Heart left ventricle (tissue), 16 donors: ENCODE measurements around the gene LIPE. TPM values are rescaled to one million over a fixed set of nuclear protein-coding genes. Genes with fewer than 3 reads are reported as not detected.

Source experiments
- ATAC-seq, 4 donors: fragments of 200-7000 bp; cut with Tn5 transposase; one replicate each; pipeline ENCODE4 v1.9.1; 2020 to 2022; ENCODE audit warnings: moderate library complexity in 4 of 4, mild to moderate bottlenecking in 3 of 4, moderate number of reproducible peaks in 1 of 4
- DNase-seq, 5 donors: peaks; one replicate each; pipeline ENCODE4 v3.0.0-alpha.2; 2020
- H3K27ac ChIP-seq, 12 donors: fragments of 200-600 bp; sonication (generic) in 4 of 12; one replicate each; pipeline versions ENCODE4 v1.5.0 to v1.8.0; 2016 to 2022; ENCODE audit warnings: mild to moderate bottlenecking in 2 of 12
- H3K27me3 ChIP-seq, 9 donors: fragments of 200-600 bp; sonication (generic) in 2 of 9; one replicate each; pipeline versions ENCODE4 v1.5.1 to v1.8.0; 2016 to 2022; ENCODE audit warnings: mild to moderate bottlenecking in 3 of 9
- H3K36me3 ChIP-seq, 9 donors: fragments of 200-600 bp; sonication (generic) in 2 of 9; one replicate each; pipeline versions ENCODE4 v1.5.0 to v1.8.0; 2018 to 2022; ENCODE audit warnings: mild to moderate bottlenecking in 2 of 9
- H3K4me1 ChIP-seq, 12 donors: fragments of 200-600 bp; sonication (generic) in 4 of 12; one replicate each; pipeline versions ENCODE4 v1.5.0 to v1.8.0; 2016 to 2022; ENCODE audit warnings: mild to moderate bottlenecking in 3 of 12
- H3K4me3 ChIP-seq, 12 donors: fragments of 200-600 bp; sonication (generic) in 4 of 12; one replicate each; pipeline versions ENCODE4 v1.5.0 to v1.8.0; 2017 to 2022; ENCODE audit warnings: mild to moderate bottlenecking in 9 of 12, moderate library complexity in 4 of 12
- H3K9me3 ChIP-seq, 12 donors: fragments of 200-600 bp; sonication (generic) in 4 of 12; one replicate each; pipeline versions ENCODE4 v1.5.0 to v1.8.0; 2016 to 2022; ENCODE audit warnings: mild to moderate bottlenecking in 1 of 12
- POLR2A ChIP-seq, 2 donors: fragments of 450-650 bp; IDR thresholded peaks; one replicate each; pipeline ENCODE4 v1.6.1; 2017; ENCODE audit warnings: antibody characterized with exemption in 2 of 2, mild to moderate bottlenecking in 2 of 2, moderate library complexity in 2 of 2
- WGBS, 4 donors: extraction: QIAGEN DNeasy Blood & Tissue Kit in 2 of 4; methylation state at CpG; one replicate each; pipeline versions ENCODE4 v1.1.5 to v1.1.7; 2013 to 2018; 5-methylcytosine and 5-hydroxymethylcytosine counted together
- intact Hi-C, 10 donors: fragments of 100-400 bp; cut with DNase I; formaldehyde crosslinking; loops; one replicate each; pipeline versions ENCODE4 v1.11.1 to v1.14.2; 2022
- polyA plus RNA-seq, 2 donors: library from polyadenylated mRNA; stranded (reverse); fragments of 200-250 nt; gene quantifications; one replicate each; pipeline ENCODE4 v1.2.3, GENCODE V29; 2013
- total RNA-seq, 9 donors: library from RNA; depleted of rRNA in 2 of 9; stranded (reverse); fragments of >200 nt in 2 of 9; fragmentation: NEBNext Ultra II Directional in 3 of 9; extraction: Animal tissue kit (Norgen Biotek cat#: 25700) in 3 of 9; gene quantifications; one replicate each; pipeline versions ENCODE4 v1.1.0 to v1.2.4, GENCODE V29; 2016 to 2023
- TF ChIP-seq, protein P1 (sequence below), 12 donors: fragments of 200-600 bp; sonication (generic) in 4 of 12; IDR thresholded peaks; one replicate each; pipeline versions ENCODE4 v1.5.0 to v1.8.0; 2018 to 2022; ENCODE audit warnings: antibody characterized with exemption in 12 of 12, mild to moderate bottlenecking in 5 of 12
- donor health status: ischemic (EF 13 %, LVEDD 7.1; RV severe dilation, severe dysfunction).
- donor health status: healthy with polysubstance abuse.
- donor health status: DM: no; HTN: yes; CAD: no.
- donor health status: DM: no; HTN: no; CAD: no.
- donor health status: ischemic (EF 25% LVEDD 6.9; RV normal size, moderate dysfunction).
- donor health status: ischemic (EF 25% LVEDD 5.7; RV mildly dilated, moderate dysfunction).
- donor health status: healthy.
- donor health status: DM: yes; HTN: yes; CAD: no.
- donor health status: ischemic (EF 35%, LVEDD 5.7; RV mildly dilated, moderate dysfunction).
- donor health status: nonischemic (EF 11% LVEDD 7.7; RV severe dilation, severe dysfunction).
- donor health status: DM: yes; HTN: yes; CAD: no.
- donor health status: PGD.
- donor health status: ischemic (EF 29% LVEDD 5.4; RV normal size, mild dysfunction).
- donor health status: nonischemic (EF 23%, LVEDD 6.1; RV moderate dilation, normal function).

The LIPE gene
- total and polyA plus RNA-seq, 11 donors = 34.7 to 111 (median 57.3) TPM

DNA sequence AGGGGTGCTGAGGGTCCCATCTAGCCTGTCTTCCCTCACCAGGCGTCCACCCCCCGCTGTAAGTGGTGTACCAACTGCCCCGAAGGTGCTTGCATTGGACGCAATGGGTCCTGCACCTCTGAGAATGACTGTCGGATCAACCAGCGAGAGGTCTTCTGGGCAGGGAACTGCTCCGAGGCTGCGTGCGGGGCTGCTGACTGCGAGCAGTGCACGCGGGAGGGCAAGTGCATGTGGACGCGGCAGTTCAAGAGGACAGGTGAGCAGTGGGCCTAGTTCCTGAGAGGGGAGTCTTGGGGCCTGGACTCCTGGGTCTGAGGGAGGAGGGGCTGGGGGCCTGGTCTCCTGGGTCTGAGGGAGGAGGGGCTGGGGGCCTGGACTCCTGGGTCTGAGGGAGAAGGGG, 64.8 kb downstream of the LIPE start:
- TF ChIP-seq, protein P1, sequence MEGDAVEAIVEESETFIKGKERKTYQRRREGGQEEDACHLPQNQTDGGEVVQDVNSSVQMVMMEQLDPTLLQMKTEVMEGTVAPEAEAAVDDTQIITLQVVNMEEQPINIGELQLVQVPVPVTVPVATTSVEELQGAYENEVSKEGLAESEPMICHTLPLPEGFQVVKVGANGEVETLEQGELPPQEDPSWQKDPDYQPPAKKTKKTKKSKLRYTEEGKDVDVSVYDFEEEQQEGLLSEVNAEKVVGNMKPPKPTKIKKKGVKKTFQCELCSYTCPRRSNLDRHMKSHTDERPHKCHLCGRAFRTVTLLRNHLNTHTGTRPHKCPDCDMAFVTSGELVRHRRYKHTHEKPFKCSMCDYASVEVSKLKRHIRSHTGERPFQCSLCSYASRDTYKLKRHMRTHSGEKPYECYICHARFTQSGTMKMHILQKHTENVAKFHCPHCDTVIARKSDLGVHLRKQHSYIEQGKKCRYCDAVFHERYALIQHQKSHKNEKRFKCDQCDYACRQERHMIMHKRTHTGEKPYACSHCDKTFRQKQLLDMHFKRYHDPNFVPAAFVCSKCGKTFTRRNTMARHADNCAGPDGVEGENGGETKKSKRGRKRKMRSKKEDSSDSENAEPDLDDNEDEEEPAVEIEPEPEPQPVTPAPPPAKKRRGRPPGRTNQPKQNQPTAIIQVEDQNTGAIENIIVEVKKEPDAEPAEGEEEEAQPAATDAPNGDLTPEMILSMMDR (IDR thresholded peaks at IDR 0.05) = no peak
- no peak for TF ChIP-seq POLR2A (IDR thresholded peaks at IDR 0.05)
- intact Hi-C loops = no loop called here
- 94 to 98% (median 97%) methylated on average over 14 of the region's 14 CpGs for WGBS, 4 donors
- H3K27ac ChIP-seq = no peak overlapping the region
- DNase-seq = peak in 1 of 5 donors; percentile 46
- H3K27me3 ChIP-seq = no peaks in the 10 kb centered on the region
- H3K4me1 ChIP-seq = peaks cover 0 to 29% (median 16%) of the 10 kb centered on the region in 12 donors
- H3K36me3 ChIP-seq = peaks cover 0 to 62% (median 41%) of the 10 kb centered on the region in 9 donors
- peaks cover 0 to 12% (median 5%) of the 10 kb centered on the region in 12 donors for H3K9me3 ChIP-seq
- no peak for ATAC-seq
- H3K4me3 ChIP-seq = no peak overlapping the region

DNA sequence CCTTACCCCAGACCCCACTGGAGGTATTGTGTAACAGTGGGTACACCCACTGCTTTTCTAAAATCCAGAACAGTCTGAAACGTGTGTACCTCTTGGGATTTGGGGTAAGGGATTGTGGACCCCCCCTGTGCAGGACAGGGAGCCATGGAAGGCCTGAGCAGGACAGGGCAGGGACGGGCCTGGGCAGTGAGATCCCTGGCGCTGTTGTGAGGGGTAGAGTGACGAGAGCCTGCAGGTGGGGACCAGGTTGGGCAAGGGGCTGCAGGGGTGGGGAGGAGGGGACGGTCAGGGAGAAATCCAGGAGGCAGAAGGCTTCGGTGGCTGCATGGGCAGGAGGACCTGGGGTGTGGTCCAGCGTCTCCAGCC, 65.7 kb downstream of the LIPE start:
- intact Hi-C loops = no loop called here
- WGBS, 4 donors = 94 to 96% (median 95%) methylated on average over 7 of the region's 7 CpGs
- peak in 1 of 5 donors; percentile 37 for DNase-seq
- no peak overlapping the region for H3K4me3 ChIP-seq
- peaks cover 0 to 21% (median 15%) of the 10 kb centered on the region in 12 donors for H3K4me1 ChIP-seq
- H3K27me3 ChIP-seq = no peaks in the 10 kb centered on the region
- TF ChIP-seq, protein P1 (IDR thresholded peaks at IDR 0.05) = no peak
- TF ChIP-seq POLR2A (IDR thresholded peaks at IDR 0.05) = no peak
- peaks cover 0 to 12% (median 5%) of the 10 kb centered on the region in 12 donors for H3K9me3 ChIP-seq
- peaks cover 0 to 70% (median 49%) of the 10 kb centered on the region in 9 donors for H3K36me3 ChIP-seq
- no peak overlapping the region for H3K27ac ChIP-seq
- no peak for ATAC-seq

DNA sequence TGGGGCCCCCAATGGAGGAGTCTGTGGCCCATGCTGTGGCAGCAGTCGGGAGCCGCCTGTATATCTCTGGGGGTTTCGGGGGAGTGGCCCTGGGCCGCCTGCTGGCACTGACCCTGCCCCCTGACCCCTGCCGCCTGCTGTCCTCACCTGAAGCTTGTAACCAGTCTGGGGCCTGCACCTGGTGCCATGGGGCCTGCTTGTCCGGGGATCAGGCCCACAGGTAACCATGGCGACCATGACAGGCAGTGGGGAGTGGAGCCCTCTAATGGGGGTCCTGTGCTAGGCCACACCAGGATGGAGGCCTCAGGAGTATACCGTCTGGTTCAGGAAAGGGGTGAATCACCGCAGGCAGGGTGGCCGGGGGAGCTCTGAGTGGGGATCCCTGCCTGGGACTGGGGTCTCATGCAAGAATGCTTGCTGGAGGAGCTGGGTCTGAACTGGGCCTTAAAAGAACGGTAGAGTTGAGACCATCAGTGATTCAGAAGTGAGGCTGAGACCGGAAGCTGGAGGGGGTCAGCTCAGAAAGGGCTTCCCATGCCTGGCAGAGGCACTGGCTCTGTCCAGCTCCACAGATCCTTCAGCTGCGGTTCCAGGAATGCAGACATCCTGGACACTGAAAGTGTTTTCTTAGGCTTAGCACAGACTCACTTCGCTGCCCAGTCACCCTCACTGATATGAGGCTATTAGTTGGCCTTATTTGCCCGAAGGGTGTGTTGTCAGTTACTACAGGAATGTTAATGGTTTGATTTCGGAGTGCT, 66.2 kb downstream of the LIPE start:
- H3K27me3 ChIP-seq = no peaks in the 10 kb centered on the region
- ATAC-seq = no peak
- DNase-seq = peak in 1 of 5 donors; percentile 6
- H3K27ac ChIP-seq = no peak overlapping the region
- peaks cover 0 to 12% (median 5%) of the 10 kb centered on the region in 12 donors for H3K9me3 ChIP-seq
- no peak for TF ChIP-seq POLR2A (IDR thresholded peaks at IDR 0.05)
- TF ChIP-seq, protein P1 (IDR thresholded peaks at IDR 0.05) = no peak
- peaks cover 0 to 75% (median 55%) of the 10 kb centered on the region in 9 donors for H3K36me3 ChIP-seq
- no peak overlapping the region for H3K4me3 ChIP-seq
- WGBS, 4 donors = 83 to 94% (median 88%) methylated on average over 13 to 16 of the region's 16 CpGs
- intact Hi-C loops = no loop called here
- peaks cover 0 to 15% (median 11%) of the 10 kb centered on the region in 12 donors for H3K4me1 ChIP-seq

DNA sequence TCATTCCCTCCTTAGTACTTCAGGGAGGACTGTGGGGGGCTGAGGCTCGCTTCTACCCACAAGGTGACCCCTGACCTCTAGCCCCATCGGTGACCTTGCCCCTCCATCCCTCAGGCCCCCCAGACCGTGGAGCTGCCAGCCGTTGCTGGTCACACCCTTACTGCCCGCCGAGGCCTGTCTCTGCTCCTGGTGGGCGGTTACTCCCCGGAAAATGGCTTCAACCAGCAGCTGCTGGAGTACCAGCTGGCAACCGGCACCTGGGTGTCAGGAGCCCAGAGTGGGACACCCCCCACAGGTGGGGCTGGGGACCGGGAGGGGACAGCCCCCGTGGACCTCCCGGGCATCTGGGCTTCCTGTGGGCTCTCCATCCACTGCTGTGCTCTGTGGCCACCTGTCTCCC, 69.9 kb downstream of the LIPE start:
- WGBS, 4 donors = 90 to 93% (median 91%) methylated on average over 6 to 12 of the region's 12 CpGs
- Histone ChIP-seq H3K4me1 (no peaks in the 10 kb centered on the region), H3K9me3 (no peaks in the 10 kb centered on the region), H3K4me3 (no peak overlapping the region), H3K36me3 (peaks cover 0 to 90% (median 77%) of the 10 kb centered on the region in 9 donors), H3K27ac (no peak overlapping the region), H3K27me3 (no peaks in the 10 kb centered on the region)
- no peak for DNase-seq
- TF ChIP-seq, protein P1 (IDR thresholded peaks at IDR 0.05) = no peak
- no peak for TF ChIP-seq POLR2A (IDR thresholded peaks at IDR 0.05)
- no peak for ATAC-seq
- intact Hi-C loops = no loop called here
